Measurements from ENCODE around the gene ITPRID1.

The ITPRID1 gene

DNA sequence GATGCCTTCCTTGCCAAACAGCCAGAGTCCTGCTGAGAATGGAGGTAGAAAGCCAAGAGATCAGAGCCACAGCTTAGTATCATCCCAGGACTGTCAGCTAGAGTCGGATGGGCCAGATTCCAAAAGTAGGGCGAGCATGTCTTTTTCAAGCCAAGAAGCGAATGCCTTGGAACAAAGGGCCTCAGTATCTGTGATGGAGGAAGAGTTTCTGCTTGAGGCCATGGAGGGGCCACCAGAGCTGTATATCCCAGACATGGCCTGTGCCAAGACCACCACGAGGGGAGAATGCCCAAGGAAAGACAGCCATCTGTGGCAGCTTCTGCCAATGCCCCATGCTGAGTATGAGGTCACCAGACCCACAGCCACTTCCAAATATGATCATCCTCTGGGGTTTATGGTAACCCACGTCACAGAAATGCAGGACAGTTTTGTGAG, 128.8 kb downstream of the ITPRID1 start:
- no peak for DNase-seq

- no peak for DNase-seq
These were observed 133.1 kb downstream of the ITPRID1 start for GRCh38 chr7:31646942-31647341.

GRCh38 chr7:31647511-31647910, 133.6 kb downstream of the ITPRID1 start:
- DNase-seq: no peak

GRCh38 chr7:31648288-31648687, 134.4 kb downstream of the ITPRID1 start:
- no peak for DNase-seq

DNA sequence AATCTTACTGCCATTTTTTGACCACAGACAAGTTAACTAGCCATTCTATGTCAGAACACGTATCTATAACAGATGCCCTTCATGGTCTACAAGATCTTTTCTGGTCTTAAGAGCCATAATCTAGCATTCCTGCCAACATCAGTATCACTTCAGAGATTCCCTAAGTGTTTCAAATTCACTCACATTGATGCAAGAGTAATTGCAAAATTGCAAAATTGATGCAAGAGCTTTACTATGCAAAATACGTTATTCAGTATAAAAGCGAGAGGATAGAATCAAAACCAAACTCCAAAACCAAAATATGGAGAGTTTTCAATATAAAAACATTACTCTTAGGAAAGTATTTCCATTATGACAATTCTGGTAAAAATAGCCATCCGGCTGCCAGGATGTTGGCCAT, 135.0 kb downstream of the ITPRID1 start:
- no peak for DNase-seq

DNA sequence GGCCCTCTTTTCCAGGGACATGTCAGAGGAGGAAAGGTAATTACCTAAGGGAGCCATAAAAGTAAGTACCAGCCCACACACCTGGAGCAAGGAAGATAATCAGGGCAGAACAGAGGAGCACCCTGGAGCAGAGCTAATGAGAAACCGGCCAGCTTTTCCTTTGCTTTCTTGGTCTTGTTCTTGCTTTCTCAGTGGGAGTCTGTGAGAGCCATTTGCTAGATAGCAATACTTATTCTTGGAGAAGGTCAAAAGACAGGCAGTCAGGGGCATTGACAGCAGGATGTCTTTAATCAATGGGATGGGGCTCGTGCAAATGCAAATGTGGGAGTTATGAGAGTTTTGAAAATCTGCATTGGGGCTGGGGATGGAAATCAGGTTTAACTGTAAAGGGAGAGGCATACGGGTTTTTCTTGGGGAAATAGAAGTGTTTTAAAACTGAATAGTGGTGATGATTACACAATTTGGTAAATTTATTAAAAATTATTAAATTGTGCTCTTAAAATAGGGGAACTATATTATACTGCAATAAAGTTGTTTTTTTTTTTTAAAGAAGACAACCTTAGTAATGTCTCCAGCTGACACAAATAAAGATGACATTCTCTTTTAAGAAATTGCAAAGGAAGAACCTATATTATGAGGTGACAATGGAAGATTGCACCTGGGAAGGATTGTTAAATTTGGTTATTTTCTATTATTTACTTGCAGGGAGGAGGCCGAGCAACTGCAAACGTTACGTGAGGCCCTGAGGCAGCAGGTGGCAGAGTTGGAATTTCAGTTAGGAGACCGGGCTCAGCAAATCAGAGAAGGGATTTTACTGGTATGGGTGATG, 137.6 kb downstream of the ITPRID1 start:
- no peak for DNase-seq

DNA sequence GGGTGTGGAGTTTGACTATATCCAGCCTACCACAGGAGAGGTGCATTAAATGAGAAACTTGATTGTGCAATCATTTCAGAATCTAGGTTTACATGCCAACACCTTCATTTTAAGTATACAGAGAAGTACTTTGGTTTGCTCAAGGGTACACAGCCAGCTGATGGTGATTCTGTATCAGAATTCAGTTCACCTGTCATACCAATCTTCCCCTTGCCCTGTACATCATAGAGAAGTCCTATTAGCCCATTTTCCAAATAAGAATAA, 138.1 kb downstream of the ITPRID1 start:
- no peak for DNase-seq

- DNase-seq: no peak
These were observed 149.2 kb downstream of the ITPRID1 start for GRCh38 chr7:31663072-31663471.

GRCh38 chr7:31664890-31665289, 151.0 kb downstream of the ITPRID1 start:
- DNase-seq: no peak

- no peak for DNase-seq
These were observed 151.7 kb downstream of the ITPRID1 start for GRCh38 chr7:31665546-31665945.

- no peak for DNase-seq
These were observed 155.6 kb downstream of the ITPRID1 start for GRCh38 chr7:31669461-31669860.

GRCh38 chr7:31679574-31680305, 165.8 kb downstream of the ITPRID1 start:
- DNase-seq: no peak

GRCh38 chr7:31683445-31684225, 169.7 kb downstream of the ITPRID1 start:
- DNase-seq: no peak

- DNase-seq: no peak
These were observed 173.3 kb downstream of the ITPRID1 start, which contains the start of gene PPP1R17 for GRCh38 chr7:31687024-31687748. PPP1R17 (plus strand) TSS chr7:31687215; CDS start chr7:31692442, 5,227 bp downstream.

- DNase-seq: no peak
These were observed 174.5 kb downstream of the ITPRID1 start for GRCh38 chr7:31688372-31688771.

- no peak for DNase-seq
These were observed 175.1 kb downstream of the ITPRID1 start for GRCh38 chr7:31688996-31689395.

DNA sequence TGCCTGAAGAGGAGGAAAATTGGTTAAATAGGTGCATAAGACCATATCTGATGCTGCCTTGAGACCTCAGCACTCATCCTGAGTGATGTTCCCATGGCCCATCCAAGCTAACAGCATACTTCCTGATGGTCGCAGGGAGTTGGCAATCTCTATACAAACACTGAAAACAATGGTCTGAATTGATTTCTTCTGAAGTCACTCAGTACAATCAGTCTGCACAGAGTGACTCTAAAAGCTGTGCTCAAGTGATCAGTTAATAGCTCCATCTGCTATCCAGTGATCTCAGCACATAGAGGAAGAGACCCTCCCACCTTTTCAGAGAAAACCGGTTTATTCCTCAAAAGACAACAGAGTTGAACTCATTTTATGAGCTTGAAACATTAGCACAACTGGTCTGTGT, 177.0 kb downstream of the ITPRID1 start:
- no peak for DNase-seq

GRCh38 chr7:31692451-31692850, 178.6 kb downstream of the ITPRID1 start:
- no peak for DNase-seq

- DNase-seq: no peak
These were observed 179.0 kb downstream of the ITPRID1 start for GRCh38 chr7:31692871-31693270.

GRCh38 chr7:31695859-31696614, 182.1 kb downstream of the ITPRID1 start:
- no peak for DNase-seq

- no peak for DNase-seq
These were observed 185.2 kb downstream of the ITPRID1 start for GRCh38 chr7:31699050-31699449.

DNA sequence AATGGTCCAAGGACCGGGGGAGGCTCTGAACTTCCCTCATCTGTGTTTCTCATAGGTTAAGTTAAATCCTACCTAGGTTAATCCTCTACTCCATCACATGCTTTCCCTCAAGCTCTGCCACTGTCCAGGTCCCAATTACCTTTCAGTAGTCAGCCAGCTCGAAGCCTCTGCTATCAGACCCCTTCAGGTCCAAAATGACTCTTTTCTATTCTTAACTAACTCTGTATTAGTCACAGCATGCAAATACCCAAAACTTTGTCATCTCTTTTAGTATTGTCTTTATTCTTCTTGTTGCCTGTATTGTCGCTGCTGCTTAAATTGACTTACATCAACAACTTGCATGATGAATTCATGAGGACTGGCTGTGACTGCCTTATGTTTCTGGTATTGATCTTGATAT, 188.5 kb downstream of the ITPRID1 start:
- DNase-seq: no peak
